ENCODE data around the gene CBX8.

CBX8 gene

GRCh38 chr17:79811011-79811867 is 14.4 kb upstream of the CBX8 start:
- Histone ChIP-seq H3K36me3 (ENCODE audit: low read length) (no peaks in the 10 kb centered on the region), H2AFZ (ENCODE audit: low read depth, low read length, severe bottlenecking) (no peak overlapping the region), H3K27ac (ENCODE audit: low read depth, low read length) (no peak overlapping the region), H4K20me1 (ENCODE audit: low read depth, low read length) (no peaks in the 10 kb centered on the region), H3K9me3 (ENCODE audit: insufficient read depth, low read length) (no peaks in the 10 kb centered on the region), H3K27me3 (ENCODE audit: low read length) (no peaks in the 10 kb centered on the region), H3K79me2 (ENCODE audit: insufficient read depth, low read length) (no peaks in the 10 kb centered on the region), H3F3A (ENCODE audit: insufficient read depth) (no peaks in the 10 kb centered on the region), H3K4me3 (ENCODE audit: insufficient read depth, low read length, poor library complexity, severe bottlenecking) (no peak overlapping the region), H3K9ac (ENCODE audit: low read length) (no peak overlapping the region), H3K9me2 (replicated peaks; ENCODE audit: insufficient read depth, low read length) (no peaks in the 10 kb centered on the region), H3K4me2 (ENCODE audit: low read depth, low read length, poor library complexity, severe bottlenecking) (no peak overlapping the region)
- TF ChIP-seq CTCF (IDR thresholded peaks at IDR 0.05; ENCODE audit: insufficient read depth, low read length, poor library complexity, severe bottlenecking), result no peak
- TF ChIP-seq EZH2phosphoT487 (conservative IDR thresholded peaks at IDR 0.05; ENCODE audit: low read length), result no peak

- peaks cover 3% of the 10 kb centered on the region; the same call in 1 of the 2 replicates for H3F3A ChIP-seq (ENCODE audit: insufficient read depth)
- no peaks in the 10 kb centered on the region for H4K20me1 ChIP-seq (ENCODE audit: low read depth, low read length)
- no peaks in the 10 kb centered on the region for H3K9me3 ChIP-seq (ENCODE audit: insufficient read depth, low read length)
Measured at GRCh38 chr17:79810130-79811010, 13.5 kb upstream of the CBX8 start.

GRCh38 chr17:79809530-79810129 is 12.8 kb upstream of the CBX8 start:
- H3K27me3 ChIP-seq (ENCODE audit: low read length), result no peaks in the 10 kb centered on the region
- H3K27ac ChIP-seq (ENCODE audit: low read depth, low read length), result no peak overlapping the region

More at GRCh38 chr17:79810130-79811010, 13.5 kb upstream of the CBX8 start:
- Histone ChIP-seq H3K27me3 (ENCODE audit: low read length) (no peaks in the 10 kb centered on the region), H3K79me2 (ENCODE audit: insufficient read depth, low read length) (no peaks in the 10 kb centered on the region), H2AFZ (ENCODE audit: low read depth, low read length, severe bottlenecking) (no peak overlapping the region), H3K4me3 (ENCODE audit: insufficient read depth, low read length, poor library complexity, severe bottlenecking) (no peak overlapping the region), H3K36me3 (ENCODE audit: low read length) (no peaks in the 10 kb centered on the region), H3K9me2 (replicated peaks; ENCODE audit: insufficient read depth, low read length) (no peaks in the 10 kb centered on the region), H3K4me2 (ENCODE audit: low read depth, low read length, poor library complexity, severe bottlenecking) (peak overlapping the region; percentile 36), H3K9ac (ENCODE audit: low read length) (no peak overlapping the region), H3K27ac (ENCODE audit: low read depth, low read length) (no peak overlapping the region)
- TF ChIP-seq EZH2phosphoT487 (conservative IDR thresholded peaks at IDR 0.05; ENCODE audit: low read length), result no peak
- no peak for TF ChIP-seq CTCF (IDR thresholded peaks at IDR 0.05; ENCODE audit: insufficient read depth, low read length, poor library complexity, severe bottlenecking)

More at GRCh38 chr17:79809530-79810129, 12.8 kb upstream of the CBX8 start:
- Histone ChIP-seq H3K9me2 (replicated peaks; ENCODE audit: insufficient read depth, low read length) (no peaks in the 10 kb centered on the region), H2AFZ (ENCODE audit: low read depth, low read length, severe bottlenecking) (no peak overlapping the region), H3K4me3 (ENCODE audit: insufficient read depth, low read length, poor library complexity, severe bottlenecking) (no peak overlapping the region), H3F3A (ENCODE audit: insufficient read depth) (peaks cover 4% of the 10 kb centered on the region), H4K20me1 (ENCODE audit: low read depth, low read length) (no peaks in the 10 kb centered on the region), H3K9me3 (ENCODE audit: insufficient read depth, low read length) (no peaks in the 10 kb centered on the region), H3K79me2 (ENCODE audit: insufficient read depth, low read length) (no peaks in the 10 kb centered on the region), H3K36me3 (ENCODE audit: low read length) (no peaks in the 10 kb centered on the region), H3K4me2 (ENCODE audit: low read depth, low read length, poor library complexity, severe bottlenecking) (peak overlapping the region; percentile 28), H3K9ac (ENCODE audit: low read length) (no peak overlapping the region)
- TF ChIP-seq CTCF (IDR thresholded peaks at IDR 0.05; ENCODE audit: insufficient read depth, low read length, poor library complexity, severe bottlenecking), result no peak
- no peak for TF ChIP-seq EZH2phosphoT487 (conservative IDR thresholded peaks at IDR 0.05; ENCODE audit: low read length)
